GM12878 (cell line): ENCODE measurements around the gene CCDC197. TPM values are rescaled to one million over a fixed set of nuclear protein-coding genes. Genes with fewer than 3 reads are reported as not detected.

ENCODE experiments used
- ATF7 ChIP-seq: fragments of 450-650 bp; IDR thresholded peaks from 2 replicates; pipeline ENCODE4 v1.6.1; 2016; ENCODE audit warnings: low read depth, mild to moderate bottlenecking
- CBFB ChIP-seq: IDR thresholded peaks from 2 replicates; pipeline ENCODE4 v1.6.1; 2016; ENCODE audit warnings: antibody characterized with exemption, low read depth
- CEBPB ChIP-seq, 2 experiments: fragments of 150-350 bp in 1 of 2; IDR thresholded peaks; 2 replicates each; pipeline ENCODE4 v1.6.1; 2012 to 2014; ENCODE audit warnings: low read depth in 2 of 2, low read length in 2 of 2, borderline replicate concordance in 1 of 2, inconsistent platforms in 1 of 2
- FOXK2 ChIP-seq: fragments of 450-650 bp; IDR thresholded peaks from 2 replicates; pipeline ENCODE4 v1.6.1; 2017; ENCODE audit warnings: mild to moderate bottlenecking, moderate library complexity
- GABPA ChIP-seq: IDR thresholded peaks from 2 replicates; pipeline ENCODE4 v1.6.1; 2014; ENCODE audit warnings: antibody characterized with exemption, low read depth, mild to moderate bottlenecking, inconsistent platforms
- GATAD2B ChIP-seq: fragments of 450-650 bp; conservative IDR thresholded peaks from 2 replicates; pipeline ENCODE4 v1.6.1; 2017; ENCODE audit warnings: low read depth, mild to moderate bottlenecking, moderate library complexity
- HDGF ChIP-seq: fragments of 450-650 bp; IDR thresholded peaks from 2 replicates; pipeline ENCODE4 v1.6.1; 2016; ENCODE audit warnings: antibody characterized with exemption
- IKZF1 ChIP-seq: fragments of 450-650 bp; conservative IDR thresholded peaks from 2 replicates; pipeline ENCODE4 v1.6.1; 2017; ENCODE audit warnings: antibody characterized with exemption, mild to moderate bottlenecking
- JUNB ChIP-seq: IDR thresholded peaks from 2 replicates; pipeline ENCODE4 v1.6.1; 2016; ENCODE audit warnings: antibody characterized with exemption, mild to moderate bottlenecking
- KAT2A ChIP-seq: conservative IDR thresholded peaks from 2 replicates; pipeline ENCODE4 v1.6.1; 2011; ENCODE audit warnings: low read depth, low read length; ENCODE audit not compliant: control insufficient read depth
- MYC ChIP-seq: IDR thresholded peaks from 2 replicates; pipeline ENCODE4 v1.6.1; 2011; ENCODE audit warnings: mild to moderate bottlenecking, low read length, moderate library complexity, inconsistent platforms; ENCODE audit not compliant: insufficient read depth, insufficient replicate concordance, insufficient read length, severe bottlenecking
- POU2F2 ChIP-seq: IDR thresholded peaks from 3 replicates; pipeline ENCODE4 v1.6.1; 2011; ENCODE audit warnings: low read depth, mild to moderate bottlenecking, low read length, borderline replicate concordance
- RBBP5 ChIP-seq: fragments of 200-600 bp; sonication (generic); conservative IDR thresholded peaks from 2 replicates; pipeline ENCODE4 v1.6.1; 2016
- RELA ChIP-seq: fragments of 450-650 bp; IDR thresholded peaks from 2 replicates; pipeline ENCODE4 v1.8.0; 2014; ENCODE audit warnings: borderline replicate concordance; ENCODE audit not compliant: partially characterized antibody
- SP1 ChIP-seq: IDR thresholded peaks from one replicate; pipeline ENCODE4 v1.6.1; 2011; ENCODE audit warnings: low read depth, low read length
- SREBF1 ChIP-seq: IDR thresholded peaks from 2 replicates; pipeline ENCODE4 v1.6.1; 2012; ENCODE audit warnings: mild to moderate bottlenecking, low read length
- SREBF2 ChIP-seq: IDR thresholded peaks from 2 replicates; pipeline ENCODE4 v1.6.1; 2012; ENCODE audit warnings: mild to moderate bottlenecking, low read length
- TBL1XR1 ChIP-seq: IDR thresholded peaks from 2 replicates; pipeline ENCODE4 v1.6.1; 2012; ENCODE audit warnings: low read depth, low read length, improper control_type of control experiment
- TCF3 ChIP-seq: IDR thresholded peaks from 2 replicates; pipeline ENCODE4 v1.6.1; 2012; ENCODE audit warnings: low read depth, mild to moderate bottlenecking, low read length, borderline replicate concordance; ENCODE audit not compliant: insufficient read depth
- ZNF24 ChIP-seq: fragments of 450-650 bp; IDR thresholded peaks from 2 replicates; pipeline ENCODE4 v1.6.1; 2017; ENCODE audit warnings: antibody characterized with exemption, mild to moderate bottlenecking
- ZNF622 ChIP-seq: fragments of 450-650 bp; IDR thresholded peaks from 2 replicates; pipeline ENCODE4 v1.6.1; 2017; ENCODE audit warnings: mild to moderate bottlenecking, inconsistent platforms
- polyA plus RNA-seq, 11 experiments: library from polyadenylated mRNA; depleted of rRNA in 4 of 11; unstranded in 6 of 11; stranded (reverse) in 5 of 11; fragments of >200 nt; fragmentation: Nextera tagmentation in 4 of 11; fragmentation: Illumina TruSeq in 1 of 11; extraction: Ambion mirVana in 4 of 11; extraction: Trizol in 1 of 11; gene quantifications; 1 replicate in 1 of 11; 2 replicates in 10 of 11; pipeline versions ENCODE4 v1.2.1 to v1.2.3, GENCODE V29; 2011 to 2016; ENCODE audit warnings: inconsistent platforms in 2 of 11, missing spikeins in 2 of 11, low read depth in 1 of 11
- total RNA-seq, 4 experiments: library from RNA; depleted of rRNA in 3 of 4; stranded (reverse); fragments of >200 nt in 3 of 4; fragmentation: Illumina TruSeq in 1 of 4; extraction: Trizol in 1 of 4; gene quantifications; 2 replicates each; pipeline versions ENCODE4 v1.2.1 to v1.2.3, GENCODE V29; 2013 to 2021
- TF ChIP-seq, protein P1 (sequence below): fragments of 450-650 bp; IDR thresholded peaks from 2 replicates; pipeline ENCODE4 v1.6.1; 2017; ENCODE audit warnings: mild to moderate bottlenecking, moderate library complexity
- TF ChIP-seq, protein P2 (sequence below): IDR thresholded peaks from 2 replicates; pipeline ENCODE4 v1.6.1; 2012; ENCODE audit warnings: low read depth, low read length, improper control_type of control experiment
- TF ChIP-seq, protein P3 (sequence below): IDR thresholded peaks from 2 replicates; pipeline ENCODE4 v1.6.1; 2011; ENCODE audit warnings: low read depth, low read length, improper control_type of control experiment, borderline replicate concordance

Gene CCDC197
- total and polyA plus RNA-seq, 10 of the 15 experiments (the other 5 are each of a cell fraction or from before 2014, with no cell fraction given): 0.12 TPM; not detected in 9

DNA sequence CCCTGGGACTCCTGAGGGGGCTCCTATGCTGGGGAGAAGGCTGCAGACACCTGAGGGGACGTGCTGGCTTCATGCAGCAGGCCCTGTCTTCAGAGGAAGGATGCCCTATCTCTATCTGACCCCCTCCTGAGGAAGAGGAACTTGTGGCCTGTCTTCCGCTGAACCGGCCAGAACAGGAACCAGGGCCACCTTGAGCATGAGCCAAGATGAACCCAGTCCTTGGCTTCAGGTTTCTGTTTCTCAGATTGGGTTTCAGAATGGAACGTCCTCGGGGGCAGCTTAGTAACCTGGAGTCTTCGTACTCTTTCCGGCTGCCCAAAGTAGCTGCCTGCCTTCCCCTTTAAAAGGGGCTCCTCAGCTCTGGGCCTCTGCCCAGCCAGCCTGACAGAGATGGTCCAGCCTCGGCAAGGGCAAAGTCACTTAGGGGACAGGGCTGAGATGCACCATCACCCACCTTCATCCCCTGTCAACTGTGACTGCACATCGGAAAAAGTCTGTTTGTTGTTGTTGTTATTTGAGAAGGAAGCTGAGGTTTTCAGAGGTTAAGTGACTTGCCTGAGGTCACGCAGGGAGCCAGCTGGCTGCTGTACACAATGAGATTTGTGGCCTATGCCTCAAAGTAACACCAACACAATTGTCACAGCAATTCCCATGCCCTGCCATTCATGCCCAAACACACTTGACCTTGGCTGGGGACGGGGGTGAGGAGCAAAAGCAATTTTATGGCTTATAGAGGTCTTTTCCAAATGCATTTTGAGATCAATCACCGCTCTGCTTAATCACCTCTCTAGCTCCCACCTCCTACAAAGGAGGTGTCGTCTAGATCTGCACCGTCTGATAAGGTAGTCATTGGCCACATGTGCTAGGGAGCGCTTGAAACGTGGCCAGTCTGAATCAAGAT lies 34.1 kb upstream of the CCDC197 start (continued):
- TF ChIP-seq GABPA: no peak
- TF ChIP-seq, protein P1, sequence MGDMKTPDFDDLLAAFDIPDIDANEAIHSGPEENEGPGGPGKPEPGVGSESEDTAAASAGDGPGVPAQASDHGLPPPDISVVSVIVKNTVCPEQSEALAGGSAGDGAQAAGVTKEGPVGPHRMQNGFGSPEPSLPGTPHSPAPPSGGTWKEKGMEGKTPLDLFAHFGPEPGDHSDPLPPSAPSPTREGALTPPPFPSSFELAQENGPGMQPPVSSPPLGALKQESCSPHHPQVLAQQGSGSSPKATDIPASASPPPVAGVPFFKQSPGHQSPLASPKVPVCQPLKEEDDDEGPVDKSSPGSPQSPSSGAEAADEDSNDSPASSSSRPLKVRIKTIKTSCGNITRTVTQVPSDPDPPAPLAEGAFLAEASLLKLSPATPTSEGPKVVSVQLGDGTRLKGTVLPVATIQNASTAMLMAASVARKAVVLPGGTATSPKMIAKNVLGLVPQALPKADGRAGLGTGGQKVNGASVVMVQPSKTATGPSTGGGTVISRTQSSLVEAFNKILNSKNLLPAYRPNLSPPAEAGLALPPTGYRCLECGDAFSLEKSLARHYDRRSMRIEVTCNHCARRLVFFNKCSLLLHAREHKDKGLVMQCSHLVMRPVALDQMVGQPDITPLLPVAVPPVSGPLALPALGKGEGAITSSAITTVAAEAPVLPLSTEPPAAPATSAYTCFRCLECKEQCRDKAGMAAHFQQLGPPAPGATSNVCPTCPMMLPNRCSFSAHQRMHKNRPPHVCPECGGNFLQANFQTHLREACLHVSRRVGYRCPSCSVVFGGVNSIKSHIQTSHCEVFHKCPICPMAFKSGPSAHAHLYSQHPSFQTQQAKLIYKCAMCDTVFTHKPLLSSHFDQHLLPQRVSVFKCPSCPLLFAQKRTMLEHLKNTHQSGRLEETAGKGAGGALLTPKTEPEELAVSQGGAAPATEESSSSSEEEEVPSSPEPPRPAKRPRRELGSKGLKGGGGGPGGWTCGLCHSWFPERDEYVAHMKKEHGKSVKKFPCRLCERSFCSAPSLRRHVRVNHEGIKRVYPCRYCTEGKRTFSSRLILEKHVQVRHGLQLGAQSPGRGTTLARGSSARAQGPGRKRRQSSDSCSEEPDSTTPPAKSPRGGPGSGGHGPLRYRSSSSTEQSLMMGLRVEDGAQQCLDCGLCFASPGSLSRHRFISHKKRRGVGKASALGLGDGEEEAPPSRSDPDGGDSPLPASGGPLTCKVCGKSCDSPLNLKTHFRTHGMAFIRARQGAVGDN: peak; percentile 92
- peak; percentile 55; the same call in 1 of the 3 replicates for TF ChIP-seq POU2F2
- TF ChIP-seq SP1: peak; percentile 67
- TF ChIP-seq CEBPB (IDR thresholded peaks at IDR 0.05; ENCODE audit: borderline replicate concordance in 1 of 2, low read depth in 2 of 2, low read length in 2 of 2): no peak
- TF ChIP-seq ZNF24: no peak
- no peak for TF ChIP-seq ZNF622
- TF ChIP-seq SREBF2: no peak
- TF ChIP-seq ATF7: peak; percentile 72
- TF ChIP-seq RELA: no peak
- TF ChIP-seq CBFB: peak; percentile 92
- TF ChIP-seq, protein P2, sequence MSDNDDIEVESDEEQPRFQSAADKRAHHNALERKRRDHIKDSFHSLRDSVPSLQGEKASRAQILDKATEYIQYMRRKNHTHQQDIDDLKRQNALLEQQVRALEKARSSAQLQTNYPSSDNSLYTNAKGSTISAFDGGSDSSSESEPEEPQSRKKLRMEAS: no peak
- TF ChIP-seq, protein P3, sequence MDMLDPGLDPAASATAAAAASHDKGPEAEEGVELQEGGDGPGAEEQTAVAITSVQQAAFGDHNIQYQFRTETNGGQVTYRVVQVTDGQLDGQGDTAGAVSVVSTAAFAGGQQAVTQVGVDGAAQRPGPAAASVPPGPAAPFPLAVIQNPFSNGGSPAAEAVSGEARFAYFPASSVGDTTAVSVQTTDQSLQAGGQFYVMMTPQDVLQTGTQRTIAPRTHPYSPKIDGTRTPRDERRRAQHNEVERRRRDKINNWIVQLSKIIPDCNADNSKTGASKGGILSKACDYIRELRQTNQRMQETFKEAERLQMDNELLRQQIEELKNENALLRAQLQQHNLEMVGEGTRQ: no peak
- no peak for TF ChIP-seq KAT2A
- TF ChIP-seq RBBP5: peak; percentile 46; the same call in 1 of the 2 replicates
- peak; percentile 98 for TF ChIP-seq TCF3
- no peak for TF ChIP-seq MYC
- peak; percentile 82; the same call in 1 of the 2 replicates for TF ChIP-seq FOXK2
- no peak for TF ChIP-seq JUNB
- peak; percentile 85 for TF ChIP-seq GATAD2B
- TF ChIP-seq HDGF: no peak; the same call in 1 of the 2 replicates
- peak; percentile 90 for TF ChIP-seq IKZF1
- TF ChIP-seq SREBF1: no peak
- peak; percentile 79 for TF ChIP-seq TBL1XR1
